ENCODE measurements around the gene DAPK3.

Gene DAPK3

GRCh38 chr19:3995607-3996006 lies 24.7 kb upstream of the DAPK3 start:
- no peak for DNase-seq (ENCODE audit: extremely low spot score)
- POLR2A ChIA-PET: no interaction called here
- CTCF ChIA-PET: interaction anchor here (1.1 to 1.5 kb wide), 3 partner anchors 12 to 207 kb away, joined by 3 to 4 read pairs (median 4); partner anchors contain the start of gene PIAS4
- no peak for TF ChIP-seq CTCF (IDR thresholded peaks at IDR 0.05; ENCODE audit: control extremely low read depth, extremely low read depth, low read depth, missing control alignments)

- POLR2A ChIA-PET: no interaction called here
- CTCF ChIA-PET: interaction anchor here (1.0 to 1.7 kb wide), 3 partner anchors 10 to 216 kb away, joined by 3 to 5 read pairs (median 4); no protein-coding TSS in a partner anchor
- DNase-seq (ENCODE audit: extremely low spot score): no peak
- TF ChIP-seq CTCF (IDR thresholded peaks at IDR 0.05; ENCODE audit: control extremely low read depth, extremely low read depth, low read depth, missing control alignments): no peak
Observed at GRCh38 chr19:3990815-3991117, 19.9 kb upstream of the DAPK3 start.

- peak; percentile 89 for DNase-seq (ENCODE audit: extremely low spot score)
- POLR2A ChIA-PET: interaction anchor here (0.6 to 1.7 kb wide), 12 partner anchors 9 to 1512 kb away, joined by 3 to 10 read pairs (median 5); partner anchors contain the start of genes DAPK3 and GADD45B
- CTCF ChIA-PET: interaction anchor here (0.6 to 2.0 kb wide), 27 partner anchors 9 to 483 kb away, joined by 3 to 17 read pairs (median 4); partner anchors contain the start of genes DAPK3, EBI3 and PIAS4
- TF ChIP-seq CTCF (IDR thresholded peaks at IDR 0.05; ENCODE audit: control extremely low read depth, extremely low read depth, low read depth, missing control alignments): peak; percentile 84
Observed at GRCh38 chr19:3987619-3988371, 16.9 kb upstream of the DAPK3 start.

GRCh38 chr19:3986260-3987041 lies 15.6 kb upstream of the DAPK3 start:
- TF ChIP-seq CTCF (IDR thresholded peaks at IDR 0.05; ENCODE audit: control extremely low read depth, extremely low read depth, low read depth, missing control alignments): peak; percentile 68
- ChIA-PET POLR2A (interaction anchor here (2.3 kb wide), 1 partner anchor 11 kb away, joined by 13 read pairs; no protein-coding TSS in a partner anchor), CTCF (interaction anchor here (1.1 to 1.7 kb wide), 10 partner anchors 15 to 216 kb away, joined by 3 to 17 read pairs (median 4); partner anchors contain the start of gene DAPK3)
- DNase-seq (ENCODE audit: extremely low spot score): peak; percentile 51

GRCh38 chr19:3985643-3986259 lies 14.9 kb upstream of the DAPK3 start:
- DNase-seq (ENCODE audit: extremely low spot score): no peak
- TF ChIP-seq CTCF (IDR thresholded peaks at IDR 0.05; ENCODE audit: control extremely low read depth, extremely low read depth, low read depth, missing control alignments): no peak
- CTCF ChIA-PET: interaction anchor here (0.7 to 1.7 kb wide), 12 partner anchors 10 to 223 kb away, joined by 3 to 8 read pairs (median 4); partner anchors contain the start of genes DAPK3, MRPL54 and PIAS4
- POLR2A ChIA-PET: interaction anchor here (0.5 to 2.3 kb wide), 11 partner anchors 8 to 1365 kb away, joined by 3 to 19 read pairs (median 4); partner anchors contain the start of genes DAPK3 and FEM1A

Measured in GM10248 (cell line).